HuH-7.5 (cell line): ENCODE data around the gene MAD1L1.
"Not testable (repeated sequence)": the region's sequence is repeated elsewhere in the genome, so short reads cannot be mapped to it uniquely, and the experiment has no call there.

Experiments used
- DNase-seq: peaks from one replicate; pipeline ENCODE4 v3.0.0; 2011; ENCODE audit warnings: low spot score

MAD1L1 gene

DNA sequence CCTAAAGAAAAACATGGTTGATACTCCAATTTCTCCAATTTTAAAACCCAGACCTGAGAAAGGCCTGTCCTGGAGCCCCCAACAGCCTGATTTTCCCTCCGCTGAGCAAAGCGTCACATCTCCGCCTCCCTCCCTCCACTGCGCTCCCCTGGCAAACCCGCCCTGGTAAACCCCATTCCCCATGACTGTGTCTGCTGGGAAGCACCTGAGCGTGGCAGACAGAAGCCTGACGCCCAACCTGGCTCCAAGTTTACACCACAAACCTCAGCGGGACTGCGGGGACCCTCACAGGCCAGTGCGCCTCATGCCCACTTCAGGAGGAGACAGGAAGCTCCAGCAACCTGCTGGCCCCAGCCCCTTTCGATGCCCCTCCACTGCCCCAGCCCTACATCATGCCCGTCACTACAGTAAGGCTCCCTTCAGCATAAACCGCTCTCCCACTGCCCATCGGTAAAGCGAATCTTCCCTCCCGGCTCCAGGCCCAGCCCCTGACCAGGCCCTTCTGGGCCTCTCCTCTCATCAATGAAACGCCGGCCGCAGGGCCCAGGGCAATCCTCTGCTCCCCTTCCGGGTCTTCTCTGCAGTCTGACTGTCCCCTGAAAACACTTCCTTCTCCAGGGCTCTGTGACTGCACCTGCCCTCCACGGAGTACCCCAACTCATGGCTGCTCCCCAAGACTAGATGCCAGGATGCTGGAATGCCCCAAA is 233.3 kb downstream of the MAD1L1 start:
- DNase-seq = no peak

DNA sequence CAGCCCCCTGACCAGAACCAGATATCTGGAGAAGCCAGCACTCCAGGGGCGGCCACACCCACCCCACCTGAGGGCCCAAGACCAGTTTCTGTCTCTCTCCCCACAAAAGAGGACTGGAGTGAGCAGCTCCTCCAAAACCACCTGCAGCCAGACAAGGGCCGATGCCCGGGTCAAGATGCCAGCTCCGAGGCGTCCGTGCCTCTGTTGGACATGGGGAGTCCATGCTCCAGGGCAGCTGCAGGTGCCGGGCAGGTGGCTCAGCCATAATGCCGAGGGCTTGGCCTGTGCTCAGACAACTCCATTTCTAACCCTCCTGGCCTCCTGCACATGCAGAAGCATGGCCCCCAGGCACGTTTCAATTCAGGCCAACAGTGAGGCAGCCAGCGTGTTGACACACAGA is 234.6 kb downstream of the MAD1L1 start:
- no peak for DNase-seq

DNA sequence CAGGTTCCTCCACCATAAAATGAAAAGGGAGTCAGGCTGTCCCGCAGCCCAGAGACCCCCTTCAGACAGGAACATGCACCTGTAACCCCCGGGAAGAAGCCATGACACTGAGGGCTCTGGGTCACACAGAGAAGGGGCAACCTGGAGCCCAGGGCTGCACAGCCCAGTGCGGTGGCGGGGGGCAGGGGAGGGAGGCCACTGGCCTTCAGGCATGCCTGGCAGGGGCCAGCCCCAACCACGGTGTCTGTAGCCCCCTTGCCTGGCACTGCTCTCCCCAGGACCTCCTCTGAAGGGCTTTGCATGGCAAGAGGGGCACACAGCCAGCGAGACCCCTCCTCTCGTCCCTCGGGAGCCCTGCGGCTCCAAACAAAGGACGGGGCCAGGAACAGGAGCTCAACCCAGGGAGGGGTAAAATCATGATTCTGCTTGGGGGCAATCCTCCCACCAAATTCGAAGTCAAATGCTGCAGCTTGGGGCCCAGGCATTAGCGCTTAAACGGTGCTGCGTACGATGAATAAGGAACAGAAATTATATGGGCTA is 235.1 kb downstream of the MAD1L1 start:
- DNase-seq = no peak

DNA sequence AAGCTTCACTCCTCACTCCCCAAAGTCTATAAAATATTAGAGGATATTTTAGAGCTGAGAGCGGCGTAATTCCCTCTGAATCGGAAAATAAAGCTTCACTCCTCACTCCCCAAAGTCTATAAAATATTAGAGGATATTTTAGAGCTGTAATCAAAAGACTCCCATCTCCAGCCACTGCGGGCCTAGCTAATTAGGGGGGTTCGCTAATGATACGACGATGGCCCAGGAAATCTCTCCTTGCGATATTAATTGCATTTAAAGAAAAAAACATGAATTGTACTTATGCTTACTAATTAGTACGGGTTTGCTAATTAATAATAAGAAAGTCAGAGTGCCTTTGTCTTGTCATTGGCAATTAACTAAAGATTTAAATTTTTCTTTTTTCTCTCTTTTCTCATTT is 235.9 kb downstream of the MAD1L1 start:
- DNase-seq = no peak

DNA sequence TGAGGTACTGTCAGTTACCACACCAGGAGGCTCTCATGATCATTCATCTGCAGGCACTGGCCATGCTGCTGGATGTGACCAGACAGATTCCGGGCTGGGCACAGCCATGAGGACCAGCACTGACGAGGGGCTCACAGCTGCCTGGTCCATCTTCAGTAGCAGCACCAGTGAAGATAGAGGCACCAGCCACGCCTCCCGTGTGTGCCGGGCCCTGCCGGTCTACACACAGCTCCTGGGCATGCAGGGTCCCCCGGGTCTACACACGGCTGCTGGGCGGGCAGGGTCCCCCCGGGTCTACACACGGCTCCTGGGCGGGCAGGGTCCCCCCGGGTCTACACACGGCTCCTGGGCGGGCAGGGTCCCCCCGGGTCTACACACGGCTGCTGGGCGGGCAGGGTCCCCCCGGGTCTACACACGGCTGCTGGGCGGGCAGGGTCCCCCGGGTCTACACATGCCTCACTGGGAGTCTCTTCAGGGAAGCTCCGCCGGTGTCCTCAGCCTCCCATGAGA is 236.8 kb downstream of the MAD1L1 start:
- DNase-seq = not testable (repeated sequence)

DNA sequence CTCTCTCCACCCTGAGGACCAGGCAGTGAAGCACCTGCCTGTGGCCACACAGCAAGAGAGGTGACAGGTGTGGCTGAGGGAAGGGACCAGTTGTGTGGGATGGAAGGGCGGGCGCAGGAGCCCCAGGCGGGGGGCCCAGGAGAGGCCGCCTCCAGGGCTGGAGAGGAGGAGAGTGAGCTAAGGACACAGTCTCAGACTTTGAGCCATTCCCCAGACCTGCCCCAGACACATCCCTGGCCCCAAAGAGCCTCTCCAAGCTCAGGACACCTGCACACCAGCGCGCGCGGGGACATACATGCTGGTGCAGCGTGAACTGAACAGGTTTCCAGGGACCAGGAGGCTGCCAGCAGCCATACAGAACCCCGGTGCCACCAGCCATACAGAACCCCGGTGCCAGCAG is 237.3 kb downstream of the MAD1L1 start:
- DNase-seq = no peak

DNA sequence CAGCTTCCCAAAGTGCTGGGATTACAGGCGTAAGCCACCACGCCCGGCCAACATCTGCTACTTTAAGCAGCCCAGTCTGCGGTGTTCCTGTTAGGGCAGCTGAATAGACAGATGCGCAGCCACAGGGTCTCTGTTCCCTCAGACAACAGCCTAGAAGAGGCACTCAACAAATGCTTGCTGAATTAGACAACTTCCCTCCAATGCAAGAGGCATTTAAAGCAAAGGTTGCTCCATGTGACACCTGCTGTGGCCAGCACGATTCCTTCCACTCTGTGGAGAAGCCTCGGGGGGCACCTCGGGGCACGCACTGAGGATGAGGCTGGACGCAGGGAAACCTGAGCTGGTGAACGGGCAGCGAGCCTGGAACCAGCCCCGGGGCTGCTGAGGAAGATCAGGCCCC is 237.8 kb downstream of the MAD1L1 start:
- DNase-seq = no peak

DNA sequence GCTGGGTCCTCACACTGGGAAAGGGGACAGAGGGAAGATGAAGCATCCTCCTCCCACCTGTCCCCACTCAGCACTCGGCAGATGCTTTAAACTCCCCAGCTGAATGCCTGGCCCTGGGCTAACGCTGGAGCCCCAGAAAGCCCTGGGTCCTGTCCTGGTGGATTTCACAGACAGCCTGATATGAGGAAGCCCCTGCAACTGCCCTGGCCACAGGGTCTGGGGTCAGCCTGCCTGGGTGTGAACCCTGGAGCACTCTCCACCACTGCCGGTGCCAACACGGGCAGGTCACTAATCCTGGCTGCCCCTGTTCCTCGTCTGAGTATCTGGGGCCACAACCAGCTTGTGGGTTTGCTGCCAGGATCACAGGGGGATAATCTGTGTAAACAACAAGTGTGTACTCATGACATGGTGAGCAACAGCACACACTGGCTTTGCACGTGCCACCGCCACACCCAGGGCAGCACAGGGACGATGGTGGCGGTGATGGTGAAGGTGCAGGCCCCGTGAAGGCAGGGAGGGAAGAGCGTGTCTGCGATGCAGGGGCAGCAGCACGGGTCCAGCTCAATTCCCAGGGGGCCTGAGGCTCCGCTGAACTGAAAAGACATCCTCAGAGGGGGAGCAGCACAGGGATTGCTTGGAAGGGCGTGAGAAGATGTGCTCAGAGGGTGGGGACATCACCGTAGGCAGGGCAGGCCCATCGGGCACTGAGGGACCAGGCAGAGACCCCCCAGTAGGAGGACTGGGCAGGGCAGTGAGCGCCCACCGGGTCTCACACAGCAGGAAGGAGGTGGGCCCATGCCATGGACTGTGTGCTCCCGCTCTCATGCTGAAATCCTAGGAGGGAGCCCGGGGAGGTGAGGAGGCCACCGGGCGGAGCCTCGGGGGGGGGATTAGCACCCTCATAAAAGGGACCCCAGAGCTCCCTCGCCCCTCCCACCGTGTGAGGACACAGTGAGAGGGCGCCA is 238.7 kb downstream of the MAD1L1 start:
- DNase-seq = no peak

DNA sequence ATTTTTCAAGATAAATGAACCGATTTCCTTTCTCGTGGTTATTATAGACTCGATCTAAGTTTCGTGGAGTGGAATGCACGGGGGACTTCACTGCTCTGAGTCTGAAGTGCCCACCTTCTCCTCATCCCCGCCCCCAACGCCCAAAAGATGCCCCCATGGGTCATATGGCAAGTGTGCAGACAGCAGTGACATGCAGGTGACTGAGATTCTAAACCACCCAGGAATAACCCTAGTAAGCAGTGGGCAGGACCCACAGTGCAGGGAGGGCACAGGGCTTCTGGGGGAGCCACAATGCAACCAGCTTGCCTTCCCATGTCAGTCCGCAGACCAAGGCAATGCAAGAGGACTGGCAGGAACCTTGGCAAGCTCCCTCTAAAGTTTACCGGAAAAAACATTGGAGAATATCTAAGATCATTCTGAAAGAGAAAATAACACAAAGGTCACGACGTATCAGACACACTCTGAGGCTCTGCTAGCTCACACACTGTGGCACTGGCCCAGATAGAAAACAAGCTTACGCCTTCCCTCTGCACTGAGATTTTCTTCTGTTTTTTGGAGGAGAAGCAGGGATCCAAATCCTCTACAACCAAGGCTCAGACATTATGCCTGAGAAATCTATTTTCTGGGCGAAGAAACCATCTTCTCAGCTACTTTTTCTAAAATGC is 239.6 kb downstream of the MAD1L1 start:
- DNase-seq = no peak

DNA sequence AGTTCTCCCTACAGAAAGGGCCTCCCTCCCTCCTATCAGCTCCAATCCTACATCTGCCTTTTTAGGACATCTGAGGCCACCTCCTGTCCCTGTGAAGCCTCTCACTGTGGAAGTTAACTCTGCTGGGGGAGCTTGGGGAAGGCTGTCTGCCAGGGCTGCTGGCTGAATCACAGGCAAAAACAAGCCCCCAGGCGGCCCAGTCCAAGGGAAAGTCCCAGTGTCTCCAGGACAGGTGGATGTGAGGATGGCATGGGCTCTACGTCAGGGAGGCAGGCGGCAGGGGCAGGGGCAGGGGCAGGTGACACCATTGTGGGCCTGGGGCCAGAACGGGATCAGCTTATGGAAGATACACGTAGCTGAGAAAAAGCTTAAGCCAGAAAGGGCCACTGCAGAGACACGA is 240.2 kb downstream of the MAD1L1 start:
- DNase-seq = no peak

DNA sequence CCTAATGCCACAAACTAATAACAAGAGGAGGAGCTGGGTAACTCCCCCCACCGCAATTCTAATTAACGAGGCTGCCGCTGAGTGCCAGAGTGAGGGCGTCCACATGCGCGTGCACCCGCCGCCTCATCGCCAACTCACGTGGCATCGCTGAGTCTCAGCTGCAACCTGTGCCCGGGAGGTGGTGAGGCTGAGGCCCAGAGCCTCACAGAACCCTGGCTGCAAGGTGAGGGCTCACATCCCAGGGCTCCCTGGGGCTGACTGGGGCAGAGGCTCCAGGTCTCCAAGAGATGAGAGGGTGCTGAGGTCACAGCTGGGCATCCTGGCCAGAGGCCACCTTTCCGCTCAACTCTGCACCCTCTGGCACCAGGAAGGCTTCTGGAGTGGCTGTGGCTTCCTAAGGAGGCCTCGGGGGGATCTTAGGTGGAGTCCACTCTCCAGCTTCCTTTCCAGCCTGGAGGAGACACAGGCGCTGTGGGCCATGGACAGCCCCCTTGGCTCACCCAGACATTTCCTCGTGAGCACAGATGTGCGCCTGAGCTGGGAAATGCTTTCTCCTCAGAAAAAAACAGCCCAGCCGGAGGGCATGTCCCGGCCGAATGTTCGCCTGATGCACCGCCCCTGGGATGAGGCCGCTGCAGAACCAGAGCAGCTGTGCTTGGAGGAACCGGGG is 242.6 kb downstream of the MAD1L1 start:
- no peak for DNase-seq

DNA sequence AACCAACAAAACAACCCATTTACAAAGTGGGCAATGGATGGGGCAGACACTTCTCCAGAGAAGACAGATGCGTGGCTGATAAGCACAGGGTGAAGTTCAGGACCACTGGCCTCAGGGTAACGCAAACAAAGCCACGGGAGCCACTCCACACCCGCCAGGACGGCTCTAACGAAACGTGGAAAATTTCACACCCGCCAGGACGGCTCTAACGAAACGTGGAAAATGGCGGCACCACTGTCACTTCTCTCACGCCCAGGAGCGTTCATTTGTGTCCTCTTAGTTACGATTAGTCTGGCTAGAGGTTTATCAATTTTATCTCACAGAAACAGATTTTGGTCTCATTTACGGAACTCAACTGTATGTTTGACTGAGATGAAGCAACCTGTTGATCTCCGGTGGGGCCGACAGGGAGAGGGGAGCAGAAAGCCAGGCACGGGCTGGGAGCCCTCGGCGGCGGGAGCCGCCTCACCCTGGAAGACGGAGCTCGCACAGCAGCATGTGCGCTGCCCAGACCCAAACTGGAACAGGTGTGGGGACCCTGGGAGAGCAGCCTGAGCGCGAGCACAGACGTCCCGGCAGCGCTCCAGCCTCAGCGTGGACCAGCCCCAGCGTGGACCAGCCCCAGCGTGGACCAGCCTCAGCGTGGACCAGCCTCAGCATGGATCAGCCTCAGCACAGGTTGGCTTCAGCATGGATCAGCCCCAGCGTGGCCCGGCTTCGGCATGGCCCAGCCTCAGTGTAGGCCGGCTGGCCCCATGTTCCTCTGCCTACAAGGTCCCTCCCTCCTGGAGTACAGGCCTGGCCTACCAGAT is 243.5 kb downstream of the MAD1L1 start:
- no peak for DNase-seq

DNA sequence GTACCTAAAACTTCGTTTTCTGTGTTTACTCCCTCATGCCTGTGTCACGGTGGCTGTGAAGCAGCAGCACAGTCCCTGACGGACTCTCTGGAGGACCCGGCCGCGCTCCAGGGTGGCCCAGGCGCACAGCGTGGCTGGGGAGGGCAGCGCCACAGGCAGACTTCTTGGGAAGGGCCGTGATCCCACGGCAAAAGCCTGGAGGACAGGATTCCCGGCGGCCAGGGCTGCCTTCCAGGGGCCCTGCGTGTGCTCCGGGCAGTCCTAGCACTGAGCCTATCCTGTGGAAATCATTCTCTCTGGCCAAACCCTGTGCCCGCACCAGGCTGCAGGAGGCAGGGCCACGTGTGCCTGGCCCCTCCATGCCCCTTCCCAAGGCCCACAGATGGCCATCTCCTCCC is 244.2 kb downstream of the MAD1L1 start:
- DNase-seq = no peak

DNA sequence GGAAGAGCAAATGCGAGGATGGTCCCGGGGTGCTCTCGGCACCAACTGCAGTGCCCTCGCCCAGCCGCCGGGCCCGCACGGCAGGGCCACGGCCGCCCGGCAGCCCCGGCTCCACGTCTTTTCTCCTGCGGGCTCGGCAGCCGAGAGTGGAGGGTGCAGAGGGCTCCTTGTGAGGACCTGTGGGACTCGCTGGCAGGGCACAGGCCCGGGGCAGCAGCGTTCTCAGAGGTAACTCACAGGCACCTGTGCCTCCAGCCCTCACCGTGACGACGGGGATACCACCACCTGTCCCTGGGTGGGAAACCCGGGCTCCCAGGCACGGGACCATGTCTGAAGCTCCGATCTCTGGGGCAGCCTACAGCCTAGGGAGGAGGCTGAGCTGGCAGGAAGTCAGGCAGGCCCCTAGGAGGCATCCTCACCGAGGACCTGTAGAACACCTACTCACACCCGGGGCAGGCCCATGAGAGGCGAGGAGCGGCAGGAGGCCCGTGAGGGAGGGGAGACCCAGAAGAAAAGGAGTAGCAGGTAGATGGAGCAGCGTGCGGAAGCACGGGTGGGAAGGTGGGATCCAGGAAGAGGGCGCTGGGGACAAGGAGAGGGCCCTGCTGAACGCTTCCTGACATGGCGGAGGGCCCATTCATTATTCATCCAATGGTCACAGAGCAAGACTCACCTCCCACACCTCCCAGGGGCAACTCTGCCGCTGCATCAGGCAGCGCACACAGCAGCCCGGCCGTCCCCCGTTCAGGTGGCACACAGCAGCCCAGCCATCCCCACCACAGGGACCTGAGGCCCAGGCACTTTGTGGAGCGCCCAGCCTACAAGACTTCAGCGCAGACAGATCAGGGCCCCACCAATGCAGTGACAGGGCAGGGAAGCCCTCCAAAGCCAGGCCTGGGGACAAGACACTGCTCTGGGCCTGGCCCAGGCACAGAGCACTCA is 244.9 kb downstream of the MAD1L1 start:
- DNase-seq = no peak

DNA sequence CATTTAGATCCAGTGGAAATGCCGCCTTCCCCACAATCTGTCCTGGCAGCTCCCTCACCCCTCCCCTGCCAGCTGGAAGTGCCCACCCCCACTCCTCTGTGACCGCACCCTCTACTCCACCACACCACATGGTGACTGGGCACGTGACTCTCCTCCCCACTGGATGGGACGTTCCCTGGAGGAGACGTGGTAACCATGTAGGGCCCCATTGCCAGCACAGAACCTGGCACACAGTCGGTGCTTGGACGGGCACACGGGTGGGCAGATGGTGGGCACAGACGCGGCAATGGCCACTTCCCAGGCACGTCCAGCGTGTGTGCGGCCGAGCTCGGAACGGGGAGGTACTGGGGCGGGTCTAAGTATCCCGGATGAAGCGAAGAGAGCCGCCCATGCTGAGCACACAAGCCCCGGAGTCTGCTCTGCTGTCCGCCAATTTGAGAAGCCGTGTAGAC is 245.6 kb downstream of the MAD1L1 start:
- DNase-seq = no peak

DNA sequence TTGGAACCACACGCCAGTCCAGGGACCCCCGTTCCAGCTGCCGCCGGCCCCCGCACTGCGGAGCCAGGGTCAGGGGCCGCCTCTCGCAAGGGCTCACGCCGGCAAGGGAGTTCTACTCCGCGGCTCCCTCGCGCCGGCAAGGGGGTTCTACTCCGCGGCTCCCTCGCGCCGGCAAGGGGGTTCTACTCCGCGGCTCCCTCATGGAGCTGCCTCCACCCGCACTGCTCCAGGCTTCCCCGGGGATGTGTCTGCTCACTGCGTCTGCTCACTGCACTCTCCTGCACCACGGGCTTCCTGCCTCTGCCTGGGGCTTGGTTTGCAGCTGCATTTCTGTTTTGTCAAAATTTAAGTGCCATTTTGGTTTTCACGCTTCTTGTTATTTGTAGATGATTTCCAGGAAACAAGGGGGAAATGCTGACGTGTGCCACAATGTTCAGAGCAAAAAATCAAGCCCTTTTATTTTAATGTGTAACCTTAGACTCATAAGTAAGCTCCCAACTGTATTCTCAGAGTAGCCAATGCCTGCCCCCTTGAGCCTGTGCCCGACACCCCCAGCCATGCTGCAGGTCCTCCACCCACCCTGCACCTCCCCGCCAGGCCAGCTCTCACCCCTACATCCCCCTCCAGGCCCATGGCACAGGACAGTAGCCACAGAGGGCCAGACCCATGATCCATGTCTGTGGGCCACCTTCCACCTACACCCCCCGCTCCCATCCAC is 246.2 kb downstream of the MAD1L1 start:
- DNase-seq = no peak

DNA sequence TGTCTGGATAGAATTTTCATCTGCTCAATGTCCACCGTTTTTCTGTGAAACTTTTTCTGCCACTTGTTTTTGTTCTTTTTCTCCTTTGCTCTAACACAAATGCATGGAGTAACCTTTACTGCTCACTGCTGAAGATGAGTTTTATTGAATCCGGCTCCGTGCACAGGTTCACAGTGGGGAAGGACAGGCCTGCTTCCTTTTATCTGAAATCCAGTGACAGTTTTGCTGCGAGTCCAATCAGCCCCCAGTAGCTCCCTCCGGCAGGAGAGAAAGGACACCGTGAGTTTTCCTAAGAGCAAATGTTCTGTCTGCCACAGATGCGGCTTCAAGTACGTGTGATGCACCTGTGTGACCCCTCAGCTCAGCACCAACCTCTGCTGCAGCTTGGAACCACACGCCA is 246.8 kb downstream of the MAD1L1 start:
- DNase-seq = no peak

DNA sequence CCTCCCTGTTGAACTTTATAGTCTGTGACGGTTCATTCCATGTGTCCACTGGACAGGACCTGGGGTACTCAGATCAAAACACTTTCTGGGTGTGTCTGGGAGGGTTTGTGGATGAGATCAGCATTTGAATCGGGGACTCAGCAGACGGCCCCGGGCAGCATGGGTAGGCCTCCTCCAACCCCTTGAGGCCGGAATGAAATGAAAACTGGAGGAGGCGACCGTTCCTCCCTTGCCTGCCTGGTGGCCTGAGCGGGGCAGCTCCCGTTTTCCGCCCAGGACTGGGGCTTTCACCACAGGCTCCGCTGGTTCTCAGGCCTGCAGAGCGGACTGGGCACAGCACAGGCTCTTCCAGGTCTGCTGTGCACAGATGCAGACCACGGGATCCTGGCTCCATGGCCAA is 247.7 kb downstream of the MAD1L1 start:
- DNase-seq = no peak

DNA sequence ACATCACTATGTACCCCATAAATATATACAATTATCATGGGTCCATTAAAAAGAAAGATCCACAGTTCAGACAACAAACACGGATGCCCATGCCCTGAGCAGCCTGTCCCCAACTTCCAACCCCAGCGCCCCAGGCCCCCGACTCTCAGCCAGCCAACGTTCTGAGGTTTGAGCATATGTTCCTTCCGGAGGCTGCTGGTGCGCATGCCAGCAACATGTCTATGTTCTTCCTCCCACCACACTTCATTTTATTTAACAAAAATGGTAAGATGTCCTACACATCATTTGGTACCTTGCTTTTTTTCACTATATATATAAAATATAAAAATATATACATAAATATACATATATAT is 250.9 kb downstream of the MAD1L1 start:
- no peak for DNase-seq
